Neuron (in vitro differentiated cells): ENCODE measurements around the gene NCKAP5.

ENCODE experiments used
- H2AFZ ChIP-seq: one replicate; pipeline ENCODE4 v1.6.1; 2013; ENCODE audit warnings: low read depth, mild to moderate bottlenecking, inconsistent platforms, low read length, moderate library complexity
- H3K27me3 ChIP-seq: one replicate; pipeline ENCODE4 v1.6.1; 2013; ENCODE audit warnings: low read length; ENCODE audit not compliant: insufficient read depth
- H3K36me3 ChIP-seq: one replicate; pipeline ENCODE4 v1.6.1; 2013; ENCODE audit warnings: low read length; ENCODE audit not compliant: insufficient read depth
- H3K4me1 ChIP-seq: one replicate; pipeline ENCODE4 v1.6.1; 2013; ENCODE audit warnings: low read length; ENCODE audit not compliant: insufficient read depth
- H3K4me3 ChIP-seq: 2 replicates; pipeline ENCODE4 v1.5.1; 2013; ENCODE audit warnings: mild to moderate bottlenecking, low read length, moderate library complexity
- H3K9me3 ChIP-seq: one replicate; pipeline ENCODE4 v1.6.1; 2013; ENCODE audit warnings: low read length

Gene NCKAP5

GRCh38 chr2:133512121-133512520 is 56.1 kb downstream of the NCKAP5 start:
- Histone ChIP-seq H3K36me3 (peaks cover 14% of the 10 kb centered on the region), H3K4me1 (peaks cover 16% of the 10 kb centered on the region), H2AFZ (no peak overlapping the region), H3K4me3 (no peak overlapping the region), H3K9me3 (no peaks in the 10 kb centered on the region), H3K27me3 (no peaks in the 10 kb centered on the region)

DNA sequence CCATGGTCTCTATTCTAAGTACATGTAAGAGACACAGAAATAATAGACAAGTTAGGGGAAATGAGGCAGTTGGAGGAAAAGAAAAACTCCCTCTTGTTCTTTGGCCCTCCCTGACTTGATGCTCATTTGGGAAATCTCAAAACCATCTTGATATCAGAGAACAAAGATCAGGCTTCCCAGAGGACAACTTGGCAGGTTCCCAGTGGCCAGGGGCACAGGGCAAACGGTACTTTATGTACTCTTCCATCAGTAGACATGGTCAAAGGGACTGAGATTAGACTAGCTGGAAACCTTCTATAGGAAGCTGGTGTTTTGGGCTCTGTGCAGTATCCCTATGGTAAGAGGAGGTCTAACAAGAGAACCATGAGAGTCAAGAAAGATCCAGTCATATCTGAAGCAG is 56.6 kb downstream of the NCKAP5 start:
- Histone ChIP-seq H3K4me3 (no peak overlapping the region), H3K36me3 (peaks cover 11% of the 10 kb centered on the region), H3K9me3 (no peaks in the 10 kb centered on the region), H3K4me1 (peaks cover 16% of the 10 kb centered on the region), H2AFZ (no peak overlapping the region), H3K27me3 (no peaks in the 10 kb centered on the region)

GRCh38 chr2:133509777-133510176 is 58.5 kb downstream of the NCKAP5 start:
- peaks cover 16% of the 10 kb centered on the region for H3K4me1 ChIP-seq
- no peak overlapping the region for H2AFZ ChIP-seq
- no peaks in the 10 kb centered on the region for H3K9me3 ChIP-seq
- H3K4me3 ChIP-seq = no peak overlapping the region
- H3K36me3 ChIP-seq = peaks cover 5% of the 10 kb centered on the region
- no peaks in the 10 kb centered on the region for H3K27me3 ChIP-seq

DNA sequence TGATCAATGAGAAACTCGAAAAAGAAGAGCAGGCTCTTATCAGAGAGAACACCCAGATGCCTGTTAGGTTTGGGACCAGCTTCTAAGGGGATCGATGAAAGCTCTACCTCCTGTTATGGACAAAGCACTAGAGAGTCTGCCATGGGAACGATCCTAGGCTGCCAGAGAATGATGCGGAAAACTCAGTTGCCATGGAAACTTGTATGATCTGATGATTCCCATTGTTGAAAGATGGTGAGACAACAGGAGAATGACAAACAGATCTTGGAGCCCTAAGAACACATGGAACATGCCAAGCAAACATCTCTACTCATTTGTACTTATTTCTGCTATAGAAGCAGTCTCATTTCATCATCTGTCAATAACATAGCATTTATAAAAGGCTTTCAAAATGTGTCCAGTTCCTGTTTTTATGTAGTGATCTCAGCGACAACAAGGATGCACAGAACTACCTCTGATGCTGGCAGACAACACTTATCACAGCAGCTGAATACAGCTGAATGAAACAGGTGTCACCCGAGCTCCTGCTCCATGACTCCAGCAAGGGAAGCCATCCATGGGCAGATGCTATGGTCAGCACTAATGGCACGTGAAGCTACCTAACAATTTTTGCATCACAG is 59.6 kb downstream of the NCKAP5 start:
- no peaks in the 10 kb centered on the region for H3K36me3 ChIP-seq
- H2AFZ ChIP-seq = no peak overlapping the region
- H3K4me3 ChIP-seq = no peak overlapping the region
- H3K4me1 ChIP-seq = peaks cover 16% of the 10 kb centered on the region
- H3K27me3 ChIP-seq = no peaks in the 10 kb centered on the region
- H3K9me3 ChIP-seq = no peaks in the 10 kb centered on the region

DNA sequence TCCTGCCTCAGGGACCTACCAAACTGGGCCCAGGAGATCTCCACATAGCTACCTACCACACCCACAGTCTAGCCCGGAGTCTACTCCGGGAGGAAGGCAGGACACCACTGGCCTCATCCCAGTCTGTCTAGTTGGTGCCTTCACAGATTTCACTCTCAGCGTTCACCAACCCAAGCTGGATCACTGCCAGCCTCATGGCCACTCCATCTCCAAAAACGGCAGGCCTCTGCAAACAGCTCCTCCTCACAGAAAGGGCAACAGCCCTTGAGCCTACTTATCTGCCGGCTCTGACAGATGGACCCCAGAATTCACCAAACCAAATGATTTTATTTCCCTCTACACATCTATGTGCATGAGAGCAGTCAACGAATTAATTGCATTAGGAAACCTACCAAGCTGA is 61.3 kb downstream of the NCKAP5 start:
- H3K4me1 ChIP-seq = peaks cover 16% of the 10 kb centered on the region
- H3K4me3 ChIP-seq = no peak overlapping the region
- H3K36me3 ChIP-seq = peaks cover 3% of the 10 kb centered on the region
- no peaks in the 10 kb centered on the region for H3K27me3 ChIP-seq
- H2AFZ ChIP-seq = no peak overlapping the region
- H3K9me3 ChIP-seq = peaks cover 1% of the 10 kb centered on the region

DNA sequence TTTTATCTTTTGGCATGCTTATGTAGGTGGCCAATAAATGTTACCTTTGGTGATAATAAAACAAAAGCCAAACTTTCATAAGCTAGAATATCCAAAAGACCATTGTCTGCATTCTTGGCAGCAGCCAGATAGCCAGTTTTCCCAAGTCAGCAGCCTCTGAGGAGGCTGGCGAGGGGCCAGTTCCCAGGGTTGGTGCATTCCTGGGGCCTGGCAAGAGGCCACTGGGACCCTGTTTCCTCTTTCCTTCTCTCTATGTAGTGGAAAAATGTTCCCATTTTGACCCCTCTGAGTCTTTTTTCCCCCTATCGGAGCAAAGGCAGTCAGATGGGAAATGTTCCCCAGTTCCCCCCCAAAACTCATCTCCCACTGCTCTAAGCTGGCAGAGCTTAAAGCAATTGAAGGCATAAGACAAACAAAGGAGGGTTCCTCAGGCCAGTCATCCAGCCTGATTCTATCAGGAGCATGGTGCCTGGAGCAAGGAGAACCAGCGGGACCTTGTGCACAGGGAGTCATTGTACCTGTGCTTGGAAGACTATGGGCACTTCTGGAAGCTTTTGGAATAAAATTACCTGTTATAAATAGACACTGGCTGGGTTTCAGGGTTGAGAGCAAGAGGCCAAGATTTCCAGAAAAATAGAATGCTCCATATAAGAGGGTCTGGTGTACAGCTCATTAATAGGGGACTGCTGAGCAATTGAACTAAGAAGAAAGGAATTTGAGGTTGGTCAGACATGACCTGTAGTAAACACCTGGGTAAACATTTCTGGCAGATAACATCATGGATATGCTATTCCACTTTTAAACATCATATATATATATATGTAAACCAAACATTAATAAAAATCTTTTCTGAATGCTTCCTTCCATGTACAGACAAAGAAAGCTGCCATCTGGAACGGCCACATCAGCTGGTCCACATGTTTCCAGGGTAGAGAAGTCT is 63.4 kb downstream of the NCKAP5 start:
- Histone ChIP-seq H3K36me3 (peaks cover 3% of the 10 kb centered on the region), H3K4me1 (peaks cover 22% of the 10 kb centered on the region), H3K9me3 (peaks cover 1% of the 10 kb centered on the region), H3K27me3 (no peaks in the 10 kb centered on the region), H2AFZ (no peak overlapping the region), H3K4me3 (no peak overlapping the region)

- H3K4me3 ChIP-seq = no peak overlapping the region
- peaks cover 18% of the 10 kb centered on the region for H3K4me1 ChIP-seq
- H3K27me3 ChIP-seq = no peaks in the 10 kb centered on the region
- H3K9me3 ChIP-seq = peaks cover 1% of the 10 kb centered on the region
- no peak overlapping the region for H2AFZ ChIP-seq
- peaks cover 3% of the 10 kb centered on the region for H3K36me3 ChIP-seq
Measured at GRCh38 chr2:133503927-133504326, 64.3 kb downstream of the NCKAP5 start.

DNA sequence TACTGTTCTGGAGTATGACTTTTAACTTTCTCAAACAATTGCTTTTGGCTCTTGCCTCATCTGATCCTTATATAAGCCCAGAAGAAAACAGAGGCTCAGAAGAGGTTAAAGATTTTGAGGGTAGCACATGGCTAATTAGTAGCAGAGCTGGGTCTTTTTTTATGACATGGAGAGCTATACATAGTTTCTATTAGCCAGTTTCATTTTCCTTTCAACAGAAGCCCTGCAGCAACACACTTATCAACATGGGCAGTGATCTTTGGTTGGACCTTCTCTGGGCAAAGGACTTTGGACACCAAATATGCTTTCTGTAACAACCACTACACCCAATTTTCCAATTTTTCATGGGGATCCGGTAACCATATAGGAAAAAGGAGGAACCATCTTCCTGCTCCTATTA is 64.9 kb downstream of the NCKAP5 start:
- peaks cover 3% of the 10 kb centered on the region for H3K36me3 ChIP-seq
- H3K27me3 ChIP-seq = no peaks in the 10 kb centered on the region
- no peak overlapping the region for H3K4me3 ChIP-seq
- H2AFZ ChIP-seq = no peak overlapping the region
- H3K4me1 ChIP-seq = peaks cover 12% of the 10 kb centered on the region
- peaks cover 1% of the 10 kb centered on the region for H3K9me3 ChIP-seq

DNA sequence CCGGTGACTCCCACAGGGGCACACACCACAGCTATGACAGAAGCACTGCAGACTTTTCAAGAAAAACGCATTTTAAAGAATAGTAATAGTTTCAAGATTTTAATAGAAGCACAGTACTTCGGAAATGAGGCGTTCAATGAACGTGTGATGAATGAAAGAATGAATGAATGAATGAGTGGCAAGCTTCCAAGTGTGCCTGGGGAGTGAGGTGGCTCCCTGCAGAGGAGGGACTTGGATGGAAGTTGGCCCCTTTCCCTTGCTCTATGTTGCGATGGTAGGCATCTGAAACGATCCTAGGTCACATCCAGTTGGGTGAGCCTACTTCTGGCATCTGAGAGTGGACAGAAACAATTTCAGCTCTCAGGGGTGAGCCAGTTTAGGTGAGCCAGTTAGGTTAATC is 65.6 kb downstream of the NCKAP5 start:
- Histone ChIP-seq H3K4me3 (no peak overlapping the region), H2AFZ (no peak overlapping the region), H3K4me1 (peaks cover 12% of the 10 kb centered on the region), H3K9me3 (peaks cover 1% of the 10 kb centered on the region), H3K36me3 (peaks cover 3% of the 10 kb centered on the region), H3K27me3 (no peaks in the 10 kb centered on the region)

DNA sequence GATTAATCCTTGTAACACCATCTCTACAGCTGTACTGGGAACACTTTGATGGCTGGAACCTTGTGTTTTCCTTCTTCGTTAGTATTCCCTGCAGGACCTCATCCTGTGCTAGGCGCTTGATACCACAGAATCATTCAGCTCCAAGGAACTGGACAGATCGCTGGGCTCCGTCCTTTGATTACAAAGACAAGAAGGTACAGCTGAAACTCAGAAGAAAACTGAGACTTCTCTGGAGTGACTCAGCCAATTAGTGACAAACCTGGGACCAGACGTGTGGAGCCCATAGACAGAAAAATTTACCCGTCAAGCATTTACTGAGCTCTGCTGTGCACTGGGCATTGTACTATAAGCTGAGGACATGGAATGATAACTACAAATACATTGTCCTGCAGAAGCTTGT is 67.3 kb downstream of the NCKAP5 start:
- Histone ChIP-seq H3K9me3 (peaks cover 1% of the 10 kb centered on the region), H2AFZ (no peak overlapping the region), H3K27me3 (no peaks in the 10 kb centered on the region), H3K4me3 (no peak overlapping the region), H3K4me1 (peaks cover 25% of the 10 kb centered on the region), H3K36me3 (peaks cover 3% of the 10 kb centered on the region)

GRCh38 chr2:133498662-133499585 is 69.3 kb downstream of the NCKAP5 start:
- H2AFZ ChIP-seq = no peak overlapping the region
- no peaks in the 10 kb centered on the region for H3K27me3 ChIP-seq
- no peak overlapping the region for H3K4me3 ChIP-seq
- H3K9me3 ChIP-seq = peaks cover 1% of the 10 kb centered on the region
- H3K4me1 ChIP-seq = peaks cover 25% of the 10 kb centered on the region
- peaks cover 3% of the 10 kb centered on the region for H3K36me3 ChIP-seq

DNA sequence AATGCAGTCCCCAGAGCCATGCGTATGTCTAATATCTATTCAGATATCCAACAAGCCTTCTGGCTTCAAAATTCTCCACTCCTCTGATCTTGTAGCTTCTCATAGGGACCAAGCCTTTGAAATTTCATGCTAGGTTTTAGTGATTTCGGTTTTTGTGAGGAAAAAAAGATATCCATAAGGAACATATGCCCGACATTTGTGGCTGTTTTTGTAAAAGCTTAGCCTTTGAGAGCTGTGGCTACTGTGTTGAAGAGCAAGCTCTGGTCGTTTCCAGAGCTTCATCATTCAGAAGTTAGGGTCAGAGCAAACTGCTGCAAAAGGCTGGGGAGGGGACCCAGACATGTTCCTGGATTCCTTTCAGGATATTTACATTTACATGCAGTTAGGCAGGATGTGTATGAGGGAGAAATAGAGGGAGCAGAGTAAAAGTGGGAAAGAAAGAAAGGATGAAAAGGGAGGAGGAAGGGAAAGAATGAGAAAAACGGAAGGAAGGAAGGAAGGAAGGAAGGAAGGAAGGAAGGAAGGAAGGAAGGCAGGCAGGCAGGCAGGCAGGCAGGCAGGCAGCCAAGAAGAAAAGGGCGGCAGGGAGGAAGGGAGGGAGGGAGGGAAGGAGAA is 70.2 kb downstream of the NCKAP5 start:
- Histone ChIP-seq H3K36me3 (peaks cover 3% of the 10 kb centered on the region), H3K4me3 (no peak overlapping the region), H3K27me3 (no peaks in the 10 kb centered on the region), H2AFZ (no peak overlapping the region), H3K9me3 (peaks cover 1% of the 10 kb centered on the region), H3K4me1 (peaks cover 25% of the 10 kb centered on the region)
